Activated CD8-positive, alpha-beta memory T cell treated with anti-CD3 and anti-CD28 coated beads, Interleukin-2, amount 50 U/mL, for 4 hours (primary cell): ENCODE measurements around the gene COX5A.
A peak's percentile ranks its signal among the peaks of the same experiment; 100 is the strongest.
"Not testable (repeated sequence)": the region's sequence is repeated elsewhere in the genome, so short reads cannot be mapped to it uniquely, and the experiment has no call there.

Experiments
- DNase-seq: peaks from one replicate; pipeline ENCODE4 v3.0.0-alpha.2; 2020

COX5A gene

GRCh38 chr15:74955017-74955416 is 17.1 kb upstream of the COX5A start:
- no peak for DNase-seq

GRCh38 chr15:74954515-74954914 is 16.6 kb upstream of the COX5A start:
- DNase-seq, result no peak

GRCh38 chr15:74951006-74951405 is 13.1 kb upstream of the COX5A start:
- no peak for DNase-seq

GRCh38 chr15:74950078-74950908 is 12.4 kb upstream of the COX5A start:
- peak; percentile 79 for DNase-seq

GRCh38 chr15:74937272-74937589 is 642 bp downstream of the COX5A start:
- DNase-seq, result no peak

- not testable (repeated sequence) for DNase-seq
Measured at GRCh38 chr15:74935193-74935592, 2.7 kb downstream of the COX5A start.

- DNase-seq, result no peak
Measured at GRCh38 chr15:74933573-74933972, 4.3 kb downstream of the COX5A start.

GRCh38 chr15:74928771-74929198 is 9.1 kb downstream of the COX5A start:
- DNase-seq, result no peak

GRCh38 chr15:74924525-74924924 is 13.3 kb downstream of the COX5A start:
- DNase-seq, result no peak

GRCh38 chr15:74920456-74920855 is 17.4 kb downstream of the COX5A start:
- no peak for DNase-seq

GRCh38 chr15:74917676-74918075 is 20.2 kb downstream of the COX5A start:
- DNase-seq, result no peak

GRCh38 chr15:74913799-74914198 is 24.1 kb downstream of the COX5A start:
- not testable (repeated sequence) for DNase-seq

GRCh38 chr15:74913041-74913440 is 24.8 kb downstream of the COX5A start:
- no peak for DNase-seq

- no peak for DNase-seq
Measured at GRCh38 chr15:74908635-74909034, 29.2 kb downstream of the COX5A start.

GRCh38 chr15:74907163-74907870 is 30.6 kb downstream of the COX5A start:
- no peak for DNase-seq

- peak; percentile 68 for DNase-seq
Measured at GRCh38 chr15:74906450-74907162, 31.3 kb downstream of the COX5A start, which contains the start of gene FAM219B. Gene FAM219B, minus strand, starts transcription at chr15:74906851. Its CDS starts 51 bp downstream, at chr15:74906800.

GRCh38 chr15:74906067-74906449 is 31.8 kb downstream of the COX5A start:
- peak; percentile 33 for DNase-seq

GRCh38 chr15:74904190-74904805 is 33.6 kb downstream of the COX5A start:
- DNase-seq, result no peak

GRCh38 chr15:74903676-74904075 is 34.2 kb downstream of the COX5A start:
- no peak for DNase-seq

GRCh38 chr15:74902295-74903075 is 35.4 kb downstream of the COX5A start:
- no peak for DNase-seq

GRCh38 chr15:74901612-74902063 is 36.2 kb downstream of the COX5A start:
- DNase-seq, result peak; percentile 65

- DNase-seq, result no peak
Measured at GRCh38 chr15:74897300-74897701, 40.6 kb downstream of the COX5A start.
